SK-N-SH (cell line): Measurements from ENCODE around the gene TMEM255B. TPM values are rescaled to one million over a fixed set of nuclear protein-coding genes. Genes with fewer than 3 reads are reported as not detected.

Source experiments
- CTCF ChIA-PET: fragments of 300-600, 350-600 bp; formaldehyde crosslinking; extraction: SDS; loops from one replicate; lab custom pipeline; 2021; lab: Yijun Ruan, JAX
- POLR2A ChIA-PET: fragments of 350-600 bp; sonication (Branson Sonifier 250); formaldehyde crosslinking; extraction: SDS; loops from one replicate; lab custom pipeline; 2020; ENCODE audit warnings: antibody characterized with exemption, inconsistent platforms; lab: Yijun Ruan, JAX
- DNase-seq: peaks from one replicate; pipeline ENCODE4 v3.0.0; 2012
- H2AFZ ChIP-seq: fragments of 200-600 bp; sonication (generic); 2 replicates; pipeline ENCODE4 v1.8.1; 2016; ENCODE audit warnings: antibody characterized with exemption, mild to moderate bottlenecking, low read depth
- H3F3A ChIP-seq: fragments of 200-600 bp; sonication (generic); replicated peaks from 2 replicates; pipeline ENCODE3; 2016; ENCODE audit warnings: antibody characterized with exemption, mild to moderate bottlenecking; ENCODE audit not compliant: insufficient read depth
- H3K27ac ChIP-seq, 2 experiments: fragments of 200-500 bp in 1 of 2; fragments of 200-600 bp in 1 of 2; sonication (Bioruptor generic) in 1 of 2; sonication (generic), shearing (Covaris generic) in 1 of 2; 2 replicates each; pipeline versions ENCODE4 v1.5.1 to v1.6.1; 2014 to 2016; ENCODE audit warnings: low read depth in 2 of 2, inconsistent platforms in 1 of 2, low read length in 1 of 2, mild to moderate bottlenecking in 1 of 2, mixed read lengths in 1 of 2
- H3K27me3 ChIP-seq: fragments of 200-600 bp; sonication (generic), shearing (Covaris generic); 2 replicates; pipeline ENCODE4 v1.6.1; 2016; ENCODE audit warnings: mixed run types; ENCODE audit not compliant: insufficient read depth
- H3K36me3 ChIP-seq, 2 experiments: fragments of 200-500 bp in 1 of 2; fragments of 200-600 bp in 1 of 2; sonication (Bioruptor generic) in 1 of 2; sonication (generic) in 1 of 2; replicated peaks in 1 of 2; 2 replicates each; pipeline versions ENCODE3 to v1.5.1; 2014 to 2016; ENCODE audit warnings: low read length in 1 of 2, mild to moderate bottlenecking in 1 of 2; ENCODE audit not compliant: insufficient read depth in 2 of 2, control insufficient read depth in 1 of 2
- H3K4me1 ChIP-seq, 2 experiments: fragments of 200-500 bp in 1 of 2; fragments of 200-600 bp in 1 of 2; sonication (Bioruptor generic) in 1 of 2; sonication (generic), shearing (Covaris generic) in 1 of 2; 2 replicates each; pipeline versions ENCODE4 v1.5.1 to v1.6.1; 2014 to 2016; ENCODE audit warnings: low read depth in 1 of 2, low read length in 1 of 2, mixed run types in 1 of 2; ENCODE audit not compliant: insufficient read depth in 2 of 2, control insufficient read depth in 1 of 2
- H3K4me2 ChIP-seq: fragments of 200-600 bp; sonication (generic), shearing (Covaris generic); 2 replicates; pipeline ENCODE4 v1.6.1; 2017; ENCODE audit warnings: mixed run types
- H3K4me3 ChIP-seq, 2 experiments: fragments of 200-500 bp in 1 of 2; fragments of 200-600 bp in 1 of 2; sonication (Bioruptor generic) in 1 of 2; sonication (generic), shearing (Covaris generic) in 1 of 2; 2 replicates each; pipeline versions ENCODE4 v1.5.1 to v1.8.1; 2014 to 2016; ENCODE audit warnings: low read depth in 2 of 2, inconsistent platforms in 1 of 2, low read length in 1 of 2, mild to moderate bottlenecking in 1 of 2, mixed read lengths in 1 of 2, moderate library complexity in 1 of 2
- H3K79me2 ChIP-seq: fragments of 200-600 bp; sonication (generic); 2 replicates; pipeline ENCODE4 v1.8.1; 2017; ENCODE audit warnings: mild to moderate bottlenecking; ENCODE audit not compliant: insufficient read depth
- H3K9ac ChIP-seq: fragments of 200-600 bp; sonication (generic); 2 replicates; pipeline ENCODE4 v1.6.1; 2017; ENCODE audit warnings: mixed run types
- H3K9me2 ChIP-seq: fragments of 200-600 bp; sonication (generic); 2 replicates; pipeline ENCODE4 v1.6.1; 2017; ENCODE audit warnings: mixed run types
- H3K9me3 ChIP-seq: fragments of 200-600 bp; sonication (generic); 2 replicates; pipeline ENCODE4 v1.6.1; 2017; ENCODE audit warnings: mixed run types, mild to moderate bottlenecking, moderate library complexity
- H4K20me1 ChIP-seq: fragments of 200-600 bp; sonication (generic); 2 replicates; pipeline ENCODE4 v1.6.1; 2017; ENCODE audit warnings: mild to moderate bottlenecking, mixed run types; ENCODE audit not compliant: insufficient read depth
- FOSL2 ChIP-seq: IDR thresholded peaks from 2 replicates; pipeline ENCODE4 v1.4.0; 2012; ENCODE audit warnings: low read depth, mild to moderate bottlenecking, moderate library complexity, borderline replicate concordance
- GABPA ChIP-seq: IDR thresholded peaks from 2 replicates; pipeline ENCODE4 v1.4.0; 2012; ENCODE audit warnings: low read depth, mild to moderate bottlenecking
- NFIC ChIP-seq: IDR thresholded peaks from 2 replicates; pipeline ENCODE4 v1.4.0; 2012; ENCODE audit warnings: borderline replicate concordance
- NRF1 ChIP-seq: IDR thresholded peaks from 2 replicates; pipeline ENCODE4 v1.6.1; 2012; ENCODE audit warnings: low read depth, mild to moderate bottlenecking, low read length
- REST ChIP-seq: IDR thresholded peaks from 2 replicates; pipeline ENCODE4 v1.6.1; 2012; ENCODE audit warnings: mild to moderate bottlenecking, low read depth, low read length, moderate library complexity
- RFX5 ChIP-seq: IDR thresholded peaks from 2 replicates; pipeline ENCODE4 v1.6.1; 2012; ENCODE audit warnings: mild to moderate bottlenecking, improper control_type of control experiment, low read length
- SIN3A ChIP-seq: IDR thresholded peaks from 2 replicates; pipeline ENCODE4 v1.6.1; 2012; ENCODE audit warnings: low read depth, mild to moderate bottlenecking, low read length, moderate library complexity, borderline replicate concordance
- SMC3 ChIP-seq: IDR thresholded peaks from 2 replicates; pipeline ENCODE4 v1.6.1; 2012; ENCODE audit warnings: low read depth, low read length, improper control_type of control experiment
- USF1 ChIP-seq: IDR thresholded peaks from 2 replicates; pipeline ENCODE4 v1.4.0; 2012; ENCODE audit warnings: low read depth, borderline replicate concordance
- WGBS: methylation state at CpG from one replicate; pipeline ENCODE4 v1.1.6; 2017; ENCODE audit warnings: low lambda C conversion rate; 5-methylcytosine and 5-hydroxymethylcytosine counted together
- polyA plus RNA-seq, 3 experiments: library from polyadenylated mRNA; depleted of rRNA; stranded (reverse); fragments of >200 nt; gene quantifications; 2 replicates each; pipeline ENCODE4 v1.2.3, GENCODE V29; 2012
- TF ChIP-seq, protein P1 (sequence below): fragments of 150-350 bp; IDR thresholded peaks from 2 replicates; pipeline ENCODE4 v1.6.1; 2016; ENCODE audit warnings: mild to moderate bottlenecking, low read depth, low read length
- TF ChIP-seq, protein P2 (sequence below): fragments of 200-600 bp; sonication (generic); IDR thresholded peaks from 2 replicates; pipeline ENCODE4 v1.6.1; 2017; ENCODE audit warnings: antibody characterized with exemption, mild to moderate bottlenecking, moderate library complexity

The TMEM255B gene
- polyA plus RNA-seq, 1 of the 3 experiments (the other 2 are of a cell fraction): 14.8 TPM

DNA sequence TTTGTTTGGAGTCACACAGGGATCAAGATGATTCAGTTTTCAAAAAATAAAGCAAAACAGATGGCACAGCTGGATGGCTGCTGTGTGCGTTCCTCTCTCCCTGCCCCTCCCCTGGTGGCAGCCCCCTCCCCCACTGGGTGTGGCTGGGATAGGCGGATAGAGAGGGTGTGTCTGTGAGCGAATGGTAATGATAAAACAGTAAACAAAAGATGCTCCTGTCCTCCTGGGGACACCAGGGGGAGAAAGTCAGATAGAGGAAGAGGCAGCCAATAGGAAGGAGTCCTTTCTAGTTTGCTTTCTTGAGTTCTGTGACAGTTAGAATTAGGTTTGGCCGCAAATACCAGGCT is 6.5 kb downstream of the TMEM255B start:
- H3K9me3 ChIP-seq: no peaks in the 10 kb centered on the region
- H3K9me2 ChIP-seq: no peaks in the 10 kb centered on the region
- H3K4me2 ChIP-seq: no peak overlapping the region
- no peaks in the 10 kb centered on the region for H3F3A ChIP-seq
- 81% methylated on average over 4 of the region's 4 CpGs for WGBS
- H3K36me3 ChIP-seq: no peaks in the 10 kb centered on the region
- TF ChIP-seq, protein P1, sequence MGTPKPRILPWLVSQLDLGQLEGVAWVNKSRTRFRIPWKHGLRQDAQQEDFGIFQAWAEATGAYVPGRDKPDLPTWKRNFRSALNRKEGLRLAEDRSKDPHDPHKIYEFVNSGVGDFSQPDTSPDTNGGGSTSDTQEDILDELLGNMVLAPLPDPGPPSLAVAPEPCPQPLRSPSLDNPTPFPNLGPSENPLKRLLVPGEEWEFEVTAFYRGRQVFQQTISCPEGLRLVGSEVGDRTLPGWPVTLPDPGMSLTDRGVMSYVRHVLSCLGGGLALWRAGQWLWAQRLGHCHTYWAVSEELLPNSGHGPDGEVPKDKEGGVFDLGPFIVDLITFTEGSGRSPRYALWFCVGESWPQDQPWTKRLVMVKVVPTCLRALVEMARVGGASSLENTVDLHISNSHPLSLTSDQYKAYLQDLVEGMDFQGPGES: no peak
- TF ChIP-seq REST: no peak
- H3K27me3 ChIP-seq: no peaks in the 10 kb centered on the region
- POLR2A ChIA-PET: no interaction called here
- H2AFZ ChIP-seq: no peak overlapping the region
- H3K79me2 ChIP-seq: no peaks in the 10 kb centered on the region
- no peak overlapping the region for H3K4me3 ChIP-seq
- H3K9ac ChIP-seq: no peak overlapping the region
- no peaks in the 10 kb centered on the region for H4K20me1 ChIP-seq
- CTCF ChIA-PET: no interaction called here
- DNase-seq: no peak
- H3K4me1 ChIP-seq: no peaks in the 10 kb centered on the region; a peak in 1 of 4 replicates
- H3K27ac ChIP-seq: no peak overlapping the region

- Histone ChIP-seq H3K4me2 (no peak overlapping the region), H3K36me3 (no peaks in the 10 kb centered on the region), H3K9me2 (no peaks in the 10 kb centered on the region), H3K9ac (no peak overlapping the region), H3K9me3 (no peaks in the 10 kb centered on the region), H3K4me3 (no peak overlapping the region), H4K20me1 (no peaks in the 10 kb centered on the region), H3F3A (no peaks in the 10 kb centered on the region), H3K4me1 (no peaks in the 10 kb centered on the region; a peak in 1 of 4 replicates), H3K27me3 (no peaks in the 10 kb centered on the region), H2AFZ (no peak overlapping the region), H3K27ac (no peak overlapping the region), H3K79me2 (no peaks in the 10 kb centered on the region)
- POLR2A ChIA-PET: no interaction called here
- TF ChIP-seq FOSL2: no peak
- TF ChIP-seq SMC3: no peak
- no peak for TF ChIP-seq RFX5
- TF ChIP-seq SIN3A: no peak
- TF ChIP-seq, protein P2, sequence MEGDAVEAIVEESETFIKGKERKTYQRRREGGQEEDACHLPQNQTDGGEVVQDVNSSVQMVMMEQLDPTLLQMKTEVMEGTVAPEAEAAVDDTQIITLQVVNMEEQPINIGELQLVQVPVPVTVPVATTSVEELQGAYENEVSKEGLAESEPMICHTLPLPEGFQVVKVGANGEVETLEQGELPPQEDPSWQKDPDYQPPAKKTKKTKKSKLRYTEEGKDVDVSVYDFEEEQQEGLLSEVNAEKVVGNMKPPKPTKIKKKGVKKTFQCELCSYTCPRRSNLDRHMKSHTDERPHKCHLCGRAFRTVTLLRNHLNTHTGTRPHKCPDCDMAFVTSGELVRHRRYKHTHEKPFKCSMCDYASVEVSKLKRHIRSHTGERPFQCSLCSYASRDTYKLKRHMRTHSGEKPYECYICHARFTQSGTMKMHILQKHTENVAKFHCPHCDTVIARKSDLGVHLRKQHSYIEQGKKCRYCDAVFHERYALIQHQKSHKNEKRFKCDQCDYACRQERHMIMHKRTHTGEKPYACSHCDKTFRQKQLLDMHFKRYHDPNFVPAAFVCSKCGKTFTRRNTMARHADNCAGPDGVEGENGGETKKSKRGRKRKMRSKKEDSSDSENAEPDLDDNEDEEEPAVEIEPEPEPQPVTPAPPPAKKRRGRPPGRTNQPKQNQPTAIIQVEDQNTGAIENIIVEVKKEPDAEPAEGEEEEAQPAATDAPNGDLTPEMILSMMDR: no peak
- TF ChIP-seq GABPA: no peak
- TF ChIP-seq USF1: no peak
- no peak for TF ChIP-seq REST
- TF ChIP-seq NRF1: no peak
- TF ChIP-seq NFIC: no peak
- no peak for DNase-seq
- 92% methylated on average over 21 of the region's 30 CpGs for WGBS
- CTCF ChIA-PET: no interaction called here
These were observed 7.2 kb downstream of the TMEM255B start for GRCh38 chr13:113766035-113766800.
